Central memory CD8-positive, alpha-beta T cell (primary cell): ENCODE data around the gene FBXL14.
A peak's percentile ranks its signal among the peaks of the same experiment; 100 is the strongest.

Experiments used
- ATAC-seq: fragments of 150-1000 bp; cut with Tn5 transposase; replicated peaks from 2 replicates; pipeline ENCODE4 v1.10.0; 2022; ENCODE audit warnings: mild to moderate bottlenecking, moderate FRiP score, moderate number of reproducible peaks; ENCODE audit not compliant: poor library complexity, severe bottlenecking; ENCODE audit errors: extremely low read depth
- DNase-seq, 2 donors: peaks; one replicate each; pipeline ENCODE4 v3.0.0; 2021; ENCODE audit warnings: low spot score in 2 of 2
- H3K27ac Mint-ChIP-seq: one replicate; pipeline ENCODE4 v1.8.0; 2022; ENCODE audit warnings: low read depth, mild to moderate bottlenecking, moderate library complexity, mixed read lengths
- H3K27me3 Mint-ChIP-seq: one replicate; pipeline ENCODE4 v1.8.0; 2022; ENCODE audit warnings: mixed read lengths
- H3K36me3 Mint-ChIP-seq: one replicate; pipeline ENCODE4 v1.8.0; 2022; ENCODE audit warnings: mild to moderate bottlenecking, moderate library complexity, mixed read lengths; ENCODE audit not compliant: insufficient read depth
- H3K4me1 Mint-ChIP-seq: one replicate; pipeline ENCODE4 v1.8.0; 2022; ENCODE audit warnings: mixed read lengths
- H3K4me3 Mint-ChIP-seq: one replicate; pipeline ENCODE4 v1.8.0; 2022; ENCODE audit warnings: mild to moderate bottlenecking, moderate library complexity, mixed read lengths
- H3K9me3 Mint-ChIP-seq: one replicate; pipeline ENCODE4 v1.8.0; 2022; ENCODE audit warnings: mixed read lengths

FBXL14 gene

GRCh38 chr12:1546931-1547640, 47.3 kb downstream of the FBXL14 start:
- H3K36me3 Mint-ChIP-seq = no peaks in the 10 kb centered on the region
- peaks cover 56% of the 10 kb centered on the region for H3K27me3 Mint-ChIP-seq
- no peak for ATAC-seq
- no peak overlapping the region for H3K4me3 Mint-ChIP-seq
- no peaks in the 10 kb centered on the region for H3K9me3 Mint-ChIP-seq
- DNase-seq = no peak
- H3K4me1 Mint-ChIP-seq = no peaks in the 10 kb centered on the region
- no peak overlapping the region for H3K27ac Mint-ChIP-seq

GRCh38 chr12:1544996-1545700, 49.2 kb downstream of the FBXL14 start:
- Mint-ChIP-seq H3K27ac (no peak overlapping the region), H3K4me1 (no peaks in the 10 kb centered on the region), H3K4me3 (no peak overlapping the region), H3K27me3 (peaks cover 65% of the 10 kb centered on the region), H3K9me3 (no peaks in the 10 kb centered on the region), H3K36me3 (no peaks in the 10 kb centered on the region)
- DNase-seq (no peak), ATAC-seq (no peak)

- no peak overlapping the region for H3K27ac Mint-ChIP-seq
- no peaks in the 10 kb centered on the region for H3K36me3 Mint-ChIP-seq
- no peak overlapping the region for H3K4me3 Mint-ChIP-seq
- no peak for DNase-seq
- no peaks in the 10 kb centered on the region for H3K9me3 Mint-ChIP-seq
- no peak for ATAC-seq
- no peaks in the 10 kb centered on the region for H3K4me1 Mint-ChIP-seq
- peaks cover 77% of the 10 kb centered on the region for H3K27me3 Mint-ChIP-seq
Measured at GRCh38 chr12:1542599-1542998, 51.8 kb downstream of the FBXL14 start.

GRCh38 chr12:1540690-1541089, 53.7 kb downstream of the FBXL14 start:
- no peaks in the 10 kb centered on the region for H3K4me1 Mint-ChIP-seq
- no peaks in the 10 kb centered on the region for H3K9me3 Mint-ChIP-seq
- no peaks in the 10 kb centered on the region for H3K36me3 Mint-ChIP-seq
- no peak overlapping the region for H3K27ac Mint-ChIP-seq
- ATAC-seq = no peak
- no peak overlapping the region for H3K4me3 Mint-ChIP-seq
- peaks cover 88% of the 10 kb centered on the region for H3K27me3 Mint-ChIP-seq
- DNase-seq = no peak

- ATAC-seq (no peak), DNase-seq (no peak)
- H3K4me1 Mint-ChIP-seq = peaks cover under 1% of the 10 kb centered on the region
- no peaks in the 10 kb centered on the region for H3K36me3 Mint-ChIP-seq
- no peak overlapping the region for H3K4me3 Mint-ChIP-seq
- peaks cover 79% of the 10 kb centered on the region for H3K27me3 Mint-ChIP-seq
- no peaks in the 10 kb centered on the region for H3K9me3 Mint-ChIP-seq
- H3K27ac Mint-ChIP-seq = no peak overlapping the region
Measured at GRCh38 chr12:1539135-1539534, 55.2 kb downstream of the FBXL14 start.

GRCh38 chr12:1536817-1537216, 57.6 kb downstream of the FBXL14 start:
- ATAC-seq (no peak), DNase-seq (no peak)
- no peak overlapping the region for H3K4me3 Mint-ChIP-seq
- H3K27ac Mint-ChIP-seq = no peak overlapping the region
- peaks cover 23% of the 10 kb centered on the region for H3K4me1 Mint-ChIP-seq
- peaks cover 4% of the 10 kb centered on the region for H3K36me3 Mint-ChIP-seq
- H3K9me3 Mint-ChIP-seq = no peaks in the 10 kb centered on the region
- peaks cover 79% of the 10 kb centered on the region for H3K27me3 Mint-ChIP-seq

GRCh38 chr12:1534748-1535147, 59.6 kb downstream of the FBXL14 start:
- H3K4me1 Mint-ChIP-seq = peaks cover 25% of the 10 kb centered on the region
- H3K36me3 Mint-ChIP-seq = peaks cover 4% of the 10 kb centered on the region
- H3K27ac Mint-ChIP-seq = no peak overlapping the region

GRCh38 chr12:1533602-1534304, 60.6 kb downstream of the FBXL14 start:
- peak in 1 of 2 donors; percentile 14 for DNase-seq
- ATAC-seq = peak; percentile 47
- Mint-ChIP-seq H3K27me3 (peaks cover 73% of the 10 kb centered on the region), H3K4me1 (peaks cover 31% of the 10 kb centered on the region), H3K4me3 (peak overlapping the region; percentile 79), H3K27ac (peak overlapping the region; percentile 9), H3K36me3 (peaks cover 6% of the 10 kb centered on the region), H3K9me3 (no peaks in the 10 kb centered on the region)

More at GRCh38 chr12:1534748-1535147, 59.6 kb downstream of the FBXL14 start:
- DNase-seq = no peak
- H3K9me3 Mint-ChIP-seq = no peaks in the 10 kb centered on the region
- no peak for ATAC-seq
- H3K4me3 Mint-ChIP-seq = peak overlapping the region; percentile 79
- peaks cover 73% of the 10 kb centered on the region for H3K27me3 Mint-ChIP-seq

GRCh38 chr12:1533205-1533601, 61.2 kb downstream of the FBXL14 start:
- H3K27ac Mint-ChIP-seq = no peak overlapping the region

GRCh38 chr12:1532375-1533165, 61.8 kb downstream of the FBXL14 start:
- H3K27me3 Mint-ChIP-seq = peaks cover 73% of the 10 kb centered on the region
- H3K4me1 Mint-ChIP-seq = peaks cover 31% of the 10 kb centered on the region
- no peaks in the 10 kb centered on the region for H3K9me3 Mint-ChIP-seq
- DNase-seq = no peak
- no peak overlapping the region for H3K27ac Mint-ChIP-seq
- peaks cover 6% of the 10 kb centered on the region for H3K36me3 Mint-ChIP-seq
- no peak for ATAC-seq
- peak overlapping the region; percentile 79 for H3K4me3 Mint-ChIP-seq

More at GRCh38 chr12:1533205-1533601, 61.2 kb downstream of the FBXL14 start:
- DNase-seq = no peak
- ATAC-seq = peak; percentile 65
- H3K27me3 Mint-ChIP-seq = peaks cover 73% of the 10 kb centered on the region
- H3K4me1 Mint-ChIP-seq = peaks cover 31% of the 10 kb centered on the region
- H3K4me3 Mint-ChIP-seq = peak overlapping the region; percentile 79
- peaks cover 6% of the 10 kb centered on the region for H3K36me3 Mint-ChIP-seq
- no peaks in the 10 kb centered on the region for H3K9me3 Mint-ChIP-seq

GRCh38 chr12:1531654-1532374, 62.6 kb downstream of the FBXL14 start:
- H3K4me1 Mint-ChIP-seq = peaks cover 31% of the 10 kb centered on the region
- DNase-seq (no peak), ATAC-seq (no peak)
- no peaks in the 10 kb centered on the region for H3K9me3 Mint-ChIP-seq
- peaks cover 73% of the 10 kb centered on the region for H3K27me3 Mint-ChIP-seq
- no peak overlapping the region for H3K27ac Mint-ChIP-seq
- H3K4me3 Mint-ChIP-seq = peak overlapping the region; percentile 79
- peaks cover 6% of the 10 kb centered on the region for H3K36me3 Mint-ChIP-seq
